ENCODE results near the gene HGFAC.

The HGFAC gene

DNA sequence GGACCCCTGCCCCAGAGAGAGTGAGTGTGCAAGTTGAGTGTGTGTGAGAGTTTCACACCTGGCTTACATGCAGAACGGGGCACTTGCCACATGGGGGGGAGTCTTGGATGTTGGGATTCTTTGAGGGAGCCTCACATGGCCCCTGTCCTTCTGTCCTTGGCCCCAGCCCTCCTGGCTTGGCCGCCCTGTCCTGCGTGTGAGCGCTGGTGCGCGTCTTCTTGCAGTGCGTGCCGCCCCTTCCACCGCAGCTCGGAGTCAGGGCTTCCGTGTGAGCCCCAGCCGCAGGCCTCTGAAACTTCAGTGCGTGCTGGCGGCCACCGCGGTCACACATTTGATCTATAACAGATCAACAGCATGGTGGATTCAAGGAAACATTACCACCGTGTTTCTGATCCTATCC is 30.1 kb upstream of the HGFAC start:
- no peak for DNase-seq

- DNase-seq = no peak
Observed at GRCh38 chr4:3412257-3413020, 29.3 kb upstream of the HGFAC start.

DNA sequence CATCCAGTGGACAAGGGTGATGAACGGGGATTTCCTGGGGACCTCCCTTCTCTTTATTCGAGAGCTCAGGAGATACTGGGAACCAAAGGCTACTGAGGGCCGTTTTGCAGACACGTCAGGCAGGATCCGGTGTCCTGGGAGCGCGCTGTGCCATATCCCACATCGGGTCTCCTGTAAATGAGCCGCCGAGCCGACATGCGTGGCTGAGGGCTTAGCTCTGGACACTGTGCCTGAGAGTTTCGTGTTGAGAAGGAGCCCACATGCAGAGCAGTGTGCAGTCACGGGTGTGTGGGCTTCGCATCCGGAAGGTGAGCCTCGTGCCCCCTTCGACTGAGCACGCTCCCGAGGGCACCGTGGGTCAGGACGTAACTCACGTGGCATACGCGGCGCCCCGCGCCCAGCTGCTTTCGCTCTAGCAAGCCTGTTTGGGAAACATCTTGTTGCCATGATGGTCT is 28.5 kb upstream of the HGFAC start:
- DNase-seq = no peak

GRCh38 chr4:3413675-3414420 is 27.9 kb upstream of the HGFAC start:
- DNase-seq = no peak

DNA sequence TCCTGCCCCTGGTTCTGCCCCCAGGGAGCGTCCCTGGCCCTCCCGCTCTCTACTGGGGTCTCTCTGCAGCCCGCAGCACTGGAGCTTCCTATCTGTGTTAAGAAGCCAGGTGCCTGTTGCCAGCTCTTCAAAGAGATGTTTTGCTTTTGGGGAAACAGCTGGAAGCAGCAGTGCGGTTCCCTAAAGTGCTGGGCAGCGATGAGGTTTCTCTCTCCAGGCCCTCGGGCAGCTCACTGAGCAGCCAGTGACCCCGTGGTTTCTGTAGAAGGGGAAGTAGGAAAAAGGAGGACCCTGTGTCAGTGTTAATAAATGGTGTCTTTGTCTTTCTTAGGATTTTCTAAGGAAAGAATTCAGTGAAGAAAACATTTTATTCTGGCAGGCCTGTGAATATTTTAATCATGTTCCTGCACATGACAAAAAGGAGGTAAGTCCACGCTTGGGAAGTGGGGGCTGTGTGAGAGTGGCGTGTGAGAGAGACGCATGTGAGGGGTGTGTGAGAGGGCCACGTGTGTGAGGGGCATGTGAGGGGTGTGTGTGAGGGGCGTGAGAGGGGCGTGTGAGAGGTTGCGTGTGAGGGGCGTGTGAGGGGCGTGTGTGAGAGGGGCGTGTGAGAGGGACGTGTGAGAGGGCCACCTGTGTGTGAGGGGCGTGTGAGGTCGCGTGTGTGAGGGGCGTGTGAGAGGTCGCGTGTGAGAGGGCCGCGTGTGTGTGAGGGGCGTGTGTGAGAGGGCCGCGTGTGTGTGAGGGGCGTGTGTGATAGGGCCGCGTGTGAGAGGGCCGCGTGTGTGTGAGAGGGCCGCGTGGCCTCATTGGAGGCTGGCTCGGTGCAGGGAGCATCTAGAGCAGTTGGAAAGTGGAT is 27.1 kb upstream of the HGFAC start:
- DNase-seq = no peak

DNA sequence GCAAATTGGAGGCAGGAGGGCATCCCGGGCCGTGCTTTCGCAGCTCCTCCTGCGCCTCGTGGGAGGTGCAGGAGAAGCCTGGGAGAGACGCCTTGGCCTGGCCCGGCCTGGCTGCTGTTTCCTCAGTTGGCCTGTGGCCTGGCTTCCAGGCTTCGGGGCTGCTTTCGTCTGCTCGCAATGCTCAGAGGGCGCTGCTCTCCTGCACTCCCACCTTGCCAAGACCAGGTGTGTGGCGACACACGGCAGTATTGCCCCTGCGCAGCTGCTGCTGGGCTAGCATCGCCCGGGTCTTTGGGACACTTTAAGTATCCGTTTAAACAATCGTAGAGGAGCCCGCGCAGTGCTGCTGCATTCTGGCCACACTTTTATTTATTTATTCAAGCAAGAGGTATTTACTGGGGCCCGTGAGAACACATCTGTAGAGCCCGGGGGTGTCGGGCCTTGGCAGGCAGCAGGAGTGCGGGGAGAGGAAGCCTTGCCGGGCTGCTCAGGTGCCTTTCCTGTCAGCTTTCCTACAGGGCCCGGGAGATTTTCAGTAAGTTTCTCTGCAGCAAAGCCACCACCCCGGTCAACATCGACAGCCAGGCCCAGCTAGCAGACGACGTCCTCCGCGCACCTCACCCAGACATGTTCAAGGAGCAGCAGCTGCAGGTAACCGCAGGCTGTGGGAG is 26.2 kb upstream of the HGFAC start:
- no peak for DNase-seq

DNA sequence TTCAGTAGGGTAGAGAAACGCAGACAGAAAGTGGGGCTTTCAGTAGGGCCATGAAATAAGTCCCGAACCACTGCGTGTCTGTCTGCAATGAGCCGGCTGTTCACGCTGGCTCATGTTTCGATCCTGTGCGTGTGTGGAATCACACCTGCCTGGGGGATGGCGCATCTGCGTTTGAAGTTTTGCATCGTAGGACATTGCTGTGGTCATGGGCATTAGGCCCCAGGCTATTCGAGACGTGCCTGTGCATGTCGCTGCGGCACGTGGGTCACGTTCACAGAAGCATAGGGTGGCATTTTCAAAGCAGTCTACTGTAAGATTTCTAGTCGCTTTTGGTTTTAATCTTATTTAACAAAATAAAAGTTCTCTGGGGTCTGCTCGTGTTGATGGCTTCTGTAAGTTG is 25.5 kb upstream of the HGFAC start:
- no peak for DNase-seq

GRCh38 chr4:3416821-3417221 is 24.9 kb upstream of the HGFAC start:
- no peak for DNase-seq

DNA sequence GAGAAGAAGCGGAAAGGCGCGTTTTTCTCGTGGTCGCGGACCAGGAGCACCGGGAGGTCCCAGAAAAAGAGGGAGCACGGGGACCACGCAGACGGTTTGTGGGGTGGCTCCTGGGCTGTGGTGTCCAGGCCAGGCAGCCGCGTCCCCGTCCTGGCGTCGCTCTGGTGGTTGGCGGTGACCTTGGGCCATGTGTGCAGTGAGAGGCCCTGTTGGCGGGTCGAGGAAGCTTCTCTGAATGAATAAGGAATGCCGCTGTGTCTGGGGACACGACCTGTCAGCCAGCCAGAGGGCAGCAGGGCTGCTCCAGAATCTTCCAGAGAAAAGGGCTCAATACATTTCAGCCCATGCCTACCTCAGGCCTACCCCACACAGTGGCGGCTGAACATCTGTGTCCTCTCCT is 24.3 kb upstream of the HGFAC start:
- DNase-seq = no peak

DNA sequence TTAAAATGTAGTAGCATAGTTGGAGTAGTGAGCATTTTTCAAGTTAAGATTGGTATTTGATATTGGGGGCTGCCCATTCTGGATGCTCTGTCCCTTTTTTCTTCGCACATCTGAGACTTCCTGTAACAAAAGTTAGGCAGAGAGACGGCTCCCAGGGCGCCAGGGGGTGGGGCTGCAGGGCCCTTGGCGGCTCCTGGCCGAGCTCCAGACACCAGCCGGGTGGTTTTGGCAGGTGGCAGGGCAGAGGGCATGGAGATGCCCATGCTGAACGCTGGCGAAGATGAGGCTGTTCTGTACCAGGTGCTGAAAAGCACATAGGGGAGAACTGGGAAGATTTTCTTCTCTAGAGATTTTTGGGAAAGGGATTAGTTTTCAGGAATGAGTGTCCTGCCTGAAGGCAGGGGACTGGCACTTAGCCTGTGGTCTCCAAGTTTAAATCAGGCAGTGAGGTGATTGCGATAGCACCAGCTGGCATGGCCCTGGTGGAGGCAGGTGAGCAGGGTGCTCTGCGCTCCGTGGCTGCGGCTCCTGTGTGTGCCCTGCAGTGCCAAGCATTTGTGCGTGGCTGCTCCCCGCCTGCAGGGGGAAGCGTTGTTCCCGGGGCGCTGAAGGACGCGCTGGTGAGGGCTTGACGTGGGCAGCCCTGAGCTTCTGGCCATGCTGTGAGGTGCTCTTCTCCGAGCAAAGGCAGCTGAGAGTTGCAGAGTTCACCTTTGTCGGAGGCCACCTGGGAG is 23.6 kb upstream of the HGFAC start:
- no peak for DNase-seq

GRCh38 chr4:3419836-3420605 is 21.7 kb upstream of the HGFAC start:
- no peak for DNase-seq

- no peak for DNase-seq
Observed at GRCh38 chr4:3420606-3420955, 21.2 kb upstream of the HGFAC start.

- no peak for DNase-seq
Observed at GRCh38 chr4:3420956-3421355, 20.8 kb upstream of the HGFAC start.

GRCh38 chr4:3421470-3421869 is 20.3 kb upstream of the HGFAC start:
- no peak for DNase-seq

DNA sequence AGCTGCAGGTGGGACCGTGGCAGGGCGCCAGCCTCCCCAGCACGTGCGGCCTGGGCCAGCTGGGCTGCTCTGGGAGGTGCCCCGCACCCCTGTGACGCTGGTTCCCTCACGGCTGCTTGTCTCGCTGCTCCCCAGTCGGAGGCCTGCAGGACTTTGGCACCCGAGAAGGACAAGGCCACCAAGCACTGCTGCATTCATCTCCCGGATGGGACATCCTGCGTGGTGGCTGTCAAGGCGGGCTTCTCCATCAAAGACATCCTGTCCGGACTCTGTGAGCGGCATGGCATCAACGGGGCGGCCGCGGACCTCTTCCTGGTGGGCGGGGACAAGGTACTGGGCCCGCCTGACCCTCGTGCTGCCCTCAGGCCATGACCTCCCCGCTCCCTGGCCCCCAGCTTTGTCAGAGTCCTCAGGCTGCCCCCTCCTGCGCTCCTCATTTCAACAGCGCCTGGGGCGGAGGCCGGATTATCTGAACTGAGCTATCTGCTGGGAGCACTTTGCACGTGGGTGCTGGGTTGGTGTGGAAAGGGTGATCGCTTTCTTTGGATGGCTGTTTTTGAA is 19.4 kb upstream of the HGFAC start:
- no peak for DNase-seq

- DNase-seq = no peak
Observed at GRCh38 chr4:3422808-3423297, 18.9 kb upstream of the HGFAC start.

DNA sequence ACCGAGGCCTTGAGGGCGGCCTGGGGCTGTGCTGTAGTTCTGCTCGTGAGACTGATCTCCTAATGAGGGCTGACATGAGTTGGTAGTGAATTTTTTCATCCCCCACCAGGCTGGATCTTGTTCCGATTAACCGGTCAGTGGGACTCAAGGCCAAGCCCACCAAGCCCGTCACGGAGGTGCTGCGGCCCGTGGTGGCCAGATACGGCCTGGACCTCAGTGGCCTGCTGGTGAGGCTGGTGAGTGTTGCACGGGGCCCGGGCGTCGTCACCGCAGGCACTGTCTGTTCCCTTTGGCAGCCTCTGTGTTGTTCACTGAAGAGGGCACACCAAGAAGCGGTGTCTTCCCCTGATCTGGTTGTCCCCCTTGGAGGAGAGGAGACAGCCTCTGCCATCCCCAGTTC is 18.4 kb upstream of the HGFAC start:
- no peak for DNase-seq

DNA sequence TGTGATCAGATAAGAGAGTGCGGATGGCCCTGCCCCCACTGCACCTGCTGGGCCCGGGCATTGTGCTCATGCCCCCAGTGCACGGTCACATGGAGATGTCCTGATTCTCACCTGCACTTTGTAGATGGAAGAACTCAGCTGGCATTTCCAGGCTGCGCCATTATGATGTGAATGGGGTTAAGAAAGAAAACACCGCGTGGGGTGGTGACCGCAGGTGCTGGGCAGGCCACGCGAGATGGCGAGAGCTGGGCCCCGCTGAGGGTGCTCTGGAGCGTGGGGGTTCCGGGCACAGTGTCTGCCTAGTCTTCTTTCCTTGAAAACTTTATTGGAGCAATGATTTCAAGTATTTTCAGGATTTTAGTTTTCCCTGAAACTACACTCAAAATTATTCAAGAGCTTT is 17.8 kb upstream of the HGFAC start:
- no peak for DNase-seq

DNA sequence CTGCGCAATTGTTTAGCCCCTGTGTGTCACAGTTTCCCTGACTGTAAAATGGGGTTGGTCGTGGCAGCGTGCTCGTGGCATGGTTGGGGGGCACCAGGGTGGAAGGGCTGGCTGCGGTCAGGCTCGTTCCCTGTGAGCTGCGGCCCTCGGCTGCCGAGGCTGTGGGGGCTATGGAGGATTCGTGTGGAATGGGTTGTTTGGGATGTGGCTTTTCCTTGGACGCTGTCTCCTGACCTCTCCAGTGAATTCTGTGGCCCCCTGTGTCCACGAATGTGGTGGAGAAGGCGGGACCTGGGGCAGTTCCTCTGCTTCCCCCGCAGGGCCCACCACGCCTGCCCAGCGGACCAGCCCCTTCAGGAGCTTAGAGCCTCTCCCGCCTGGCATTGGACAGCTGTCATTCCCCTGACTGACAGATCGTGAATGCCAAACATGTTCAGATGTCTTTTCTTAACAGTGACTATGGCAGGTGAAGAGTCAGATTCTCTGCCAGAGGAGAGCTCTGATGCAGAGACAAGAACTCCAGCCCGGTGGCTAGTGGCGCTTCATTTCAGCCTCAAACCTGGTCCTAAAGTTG is 17.2 kb upstream of the HGFAC start:
- DNase-seq = no peak

GRCh38 chr4:3426465-3427133 is 15.2 kb upstream of the HGFAC start:
- DNase-seq = no peak
